ENCODE measurements around the gene RETREG2.

DNA sequence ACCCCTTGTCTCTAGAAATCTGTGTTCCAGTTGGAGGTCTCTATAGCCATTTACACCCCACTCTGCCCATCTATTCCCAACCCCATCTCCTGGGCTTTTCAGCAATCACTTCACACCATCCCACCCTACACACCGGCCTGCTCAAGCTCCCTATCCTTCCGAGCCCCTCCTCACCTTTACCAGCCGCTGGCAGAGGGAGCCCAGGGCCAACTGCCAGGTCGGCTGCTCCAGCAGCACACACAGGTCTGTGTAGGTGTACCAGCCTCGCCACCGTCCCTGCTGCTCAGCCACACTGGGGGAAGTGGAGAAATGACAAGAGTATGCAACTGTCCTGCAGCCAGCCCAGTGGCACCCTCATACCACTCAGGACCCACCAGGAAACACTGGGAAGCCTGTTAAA, 4.9 kb upstream of the RETREG2 start:
- TF ChIP-seq, protein P1, sequence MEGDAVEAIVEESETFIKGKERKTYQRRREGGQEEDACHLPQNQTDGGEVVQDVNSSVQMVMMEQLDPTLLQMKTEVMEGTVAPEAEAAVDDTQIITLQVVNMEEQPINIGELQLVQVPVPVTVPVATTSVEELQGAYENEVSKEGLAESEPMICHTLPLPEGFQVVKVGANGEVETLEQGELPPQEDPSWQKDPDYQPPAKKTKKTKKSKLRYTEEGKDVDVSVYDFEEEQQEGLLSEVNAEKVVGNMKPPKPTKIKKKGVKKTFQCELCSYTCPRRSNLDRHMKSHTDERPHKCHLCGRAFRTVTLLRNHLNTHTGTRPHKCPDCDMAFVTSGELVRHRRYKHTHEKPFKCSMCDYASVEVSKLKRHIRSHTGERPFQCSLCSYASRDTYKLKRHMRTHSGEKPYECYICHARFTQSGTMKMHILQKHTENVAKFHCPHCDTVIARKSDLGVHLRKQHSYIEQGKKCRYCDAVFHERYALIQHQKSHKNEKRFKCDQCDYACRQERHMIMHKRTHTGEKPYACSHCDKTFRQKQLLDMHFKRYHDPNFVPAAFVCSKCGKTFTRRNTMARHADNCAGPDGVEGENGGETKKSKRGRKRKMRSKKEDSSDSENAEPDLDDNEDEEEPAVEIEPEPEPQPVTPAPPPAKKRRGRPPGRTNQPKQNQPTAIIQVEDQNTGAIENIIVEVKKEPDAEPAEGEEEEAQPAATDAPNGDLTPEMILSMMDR (IDR thresholded peaks at IDR 0.05) = no peak
- no peak for TF ChIP-seq POLR2AphosphoS5 (IDR thresholded peaks at IDR 0.05; ENCODE audit: low read depth, low read length)
- TF ChIP-seq, protein P2, sequence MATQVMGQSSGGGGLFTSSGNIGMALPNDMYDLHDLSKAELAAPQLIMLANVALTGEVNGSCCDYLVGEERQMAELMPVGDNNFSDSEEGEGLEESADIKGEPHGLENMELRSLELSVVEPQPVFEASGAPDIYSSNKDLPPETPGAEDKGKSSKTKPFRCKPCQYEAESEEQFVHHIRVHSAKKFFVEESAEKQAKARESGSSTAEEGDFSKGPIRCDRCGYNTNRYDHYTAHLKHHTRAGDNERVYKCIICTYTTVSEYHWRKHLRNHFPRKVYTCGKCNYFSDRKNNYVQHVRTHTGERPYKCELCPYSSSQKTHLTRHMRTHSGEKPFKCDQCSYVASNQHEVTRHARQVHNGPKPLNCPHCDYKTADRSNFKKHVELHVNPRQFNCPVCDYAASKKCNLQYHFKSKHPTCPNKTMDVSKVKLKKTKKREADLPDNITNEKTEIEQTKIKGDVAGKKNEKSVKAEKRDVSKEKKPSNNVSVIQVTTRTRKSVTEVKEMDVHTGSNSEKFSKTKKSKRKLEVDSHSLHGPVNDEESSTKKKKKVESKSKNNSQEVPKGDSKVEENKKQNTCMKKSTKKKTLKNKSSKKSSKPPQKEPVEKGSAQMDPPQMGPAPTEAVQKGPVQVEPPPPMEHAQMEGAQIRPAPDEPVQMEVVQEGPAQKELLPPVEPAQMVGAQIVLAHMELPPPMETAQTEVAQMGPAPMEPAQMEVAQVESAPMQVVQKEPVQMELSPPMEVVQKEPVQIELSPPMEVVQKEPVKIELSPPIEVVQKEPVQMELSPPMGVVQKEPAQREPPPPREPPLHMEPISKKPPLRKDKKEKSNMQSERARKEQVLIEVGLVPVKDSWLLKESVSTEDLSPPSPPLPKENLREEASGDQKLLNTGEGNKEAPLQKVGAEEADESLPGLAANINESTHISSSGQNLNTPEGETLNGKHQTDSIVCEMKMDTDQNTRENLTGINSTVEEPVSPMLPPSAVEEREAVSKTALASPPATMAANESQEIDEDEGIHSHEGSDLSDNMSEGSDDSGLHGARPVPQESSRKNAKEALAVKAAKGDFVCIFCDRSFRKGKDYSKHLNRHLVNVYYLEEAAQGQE (IDR thresholded peaks at IDR 0.05; ENCODE audit: insufficient read depth in 1 of 2, low read depth in 2 of 2, low read length in 1 of 2) = no peak
- TF ChIP-seq TCF7L2 (IDR thresholded peaks at IDR 0.05; ENCODE audit: low read depth, low read length) = no peak

All from Panc1 (cell line).